Measurements from ENCODE around the gene DIP2B.

Gene DIP2B

DNA sequence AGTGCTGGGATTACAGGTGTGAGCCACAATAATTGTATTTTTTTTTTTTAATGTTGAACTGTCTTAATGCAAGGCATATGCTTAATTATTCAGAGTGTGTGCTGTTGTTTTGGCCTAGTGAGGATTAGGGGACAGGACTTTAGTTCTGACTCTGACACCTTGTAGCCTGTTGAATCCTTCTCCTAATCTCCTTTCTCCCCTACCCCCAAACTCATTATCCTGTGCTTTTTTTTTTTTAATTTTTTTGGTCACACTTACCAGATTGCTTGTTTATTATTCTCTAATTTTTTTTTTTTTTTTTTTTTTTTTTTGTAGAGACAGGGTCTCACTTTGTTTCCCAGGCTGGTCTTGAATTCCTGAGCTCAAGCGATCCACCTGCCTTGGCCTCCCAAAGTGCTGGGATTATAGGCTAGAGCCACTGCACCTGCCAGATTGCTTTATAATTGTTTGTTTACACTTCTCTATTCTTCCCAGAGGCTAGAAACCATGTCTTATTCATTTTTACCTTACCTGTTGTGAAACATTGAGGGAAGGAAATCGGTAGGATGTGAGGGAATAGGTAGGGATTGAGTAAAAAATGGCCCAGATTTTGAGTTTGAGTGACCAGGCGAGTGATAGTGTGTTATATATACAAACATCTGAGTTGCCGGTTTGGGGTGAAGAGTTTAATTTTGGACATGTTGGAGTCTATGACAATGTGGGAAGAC lies 32.2 kb downstream of the DIP2B start:
- no peaks in the 10 kb centered on the region for H3F3A ChIP-seq (ENCODE audit: insufficient read depth)
- no peaks in the 10 kb centered on the region for H3K9me2 ChIP-seq (replicated peaks; ENCODE audit: insufficient read depth, low read length)
- no peak overlapping the region for H3K4me2 ChIP-seq (ENCODE audit: low read depth, low read length, poor library complexity, severe bottlenecking)
- peaks cover 13% of the 10 kb centered on the region for H3K79me2 ChIP-seq (ENCODE audit: insufficient read depth, low read length)
- H3K36me3 ChIP-seq (ENCODE audit: low read length) = no peaks in the 10 kb centered on the region
- no peaks in the 10 kb centered on the region for H3K27me3 ChIP-seq (ENCODE audit: low read length)
- H3K9ac ChIP-seq (ENCODE audit: low read length) = no peak overlapping the region
- no peak for TF ChIP-seq EZH2phosphoT487 (conservative IDR thresholded peaks at IDR 0.05; ENCODE audit: low read length)
- TF ChIP-seq, protein P1, sequence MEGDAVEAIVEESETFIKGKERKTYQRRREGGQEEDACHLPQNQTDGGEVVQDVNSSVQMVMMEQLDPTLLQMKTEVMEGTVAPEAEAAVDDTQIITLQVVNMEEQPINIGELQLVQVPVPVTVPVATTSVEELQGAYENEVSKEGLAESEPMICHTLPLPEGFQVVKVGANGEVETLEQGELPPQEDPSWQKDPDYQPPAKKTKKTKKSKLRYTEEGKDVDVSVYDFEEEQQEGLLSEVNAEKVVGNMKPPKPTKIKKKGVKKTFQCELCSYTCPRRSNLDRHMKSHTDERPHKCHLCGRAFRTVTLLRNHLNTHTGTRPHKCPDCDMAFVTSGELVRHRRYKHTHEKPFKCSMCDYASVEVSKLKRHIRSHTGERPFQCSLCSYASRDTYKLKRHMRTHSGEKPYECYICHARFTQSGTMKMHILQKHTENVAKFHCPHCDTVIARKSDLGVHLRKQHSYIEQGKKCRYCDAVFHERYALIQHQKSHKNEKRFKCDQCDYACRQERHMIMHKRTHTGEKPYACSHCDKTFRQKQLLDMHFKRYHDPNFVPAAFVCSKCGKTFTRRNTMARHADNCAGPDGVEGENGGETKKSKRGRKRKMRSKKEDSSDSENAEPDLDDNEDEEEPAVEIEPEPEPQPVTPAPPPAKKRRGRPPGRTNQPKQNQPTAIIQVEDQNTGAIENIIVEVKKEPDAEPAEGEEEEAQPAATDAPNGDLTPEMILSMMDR (IDR thresholded peaks at IDR 0.05; ENCODE audit: insufficient read depth, low read length, poor library complexity, severe bottlenecking) = no peak
- no peak overlapping the region for H3K4me3 ChIP-seq (ENCODE audit: insufficient read depth, low read length, poor library complexity, severe bottlenecking)
- H3K27ac ChIP-seq (ENCODE audit: low read depth, low read length) = no peak overlapping the region
- no peaks in the 10 kb centered on the region for H4K20me1 ChIP-seq (ENCODE audit: low read depth, low read length)
- no peaks in the 10 kb centered on the region for H3K9me3 ChIP-seq (ENCODE audit: insufficient read depth, low read length)
- H2AFZ ChIP-seq (ENCODE audit: low read depth, low read length, severe bottlenecking) = no peak overlapping the region

DNA sequence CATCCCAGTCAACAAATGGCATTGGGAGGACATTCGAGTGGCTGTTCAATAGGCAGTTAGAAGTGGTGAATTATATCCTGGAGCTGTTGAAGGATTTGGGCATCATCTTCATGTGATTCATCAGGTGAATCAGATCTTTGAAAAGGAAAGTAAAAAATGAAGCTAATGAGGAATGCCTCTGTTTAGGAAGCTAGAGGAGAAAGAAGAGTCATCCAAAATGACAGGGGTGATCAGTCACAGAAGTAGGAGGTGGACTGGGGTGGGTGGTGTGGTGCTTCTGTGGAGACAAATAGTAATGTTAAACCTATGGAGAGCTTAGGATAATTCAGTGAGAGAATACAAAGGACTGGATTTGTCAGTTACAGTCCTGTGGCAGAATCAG lies 32.7 kb downstream of the DIP2B start:
- H3K4me3 ChIP-seq (ENCODE audit: insufficient read depth, low read length, poor library complexity, severe bottlenecking) = no peak overlapping the region
- no peak for TF ChIP-seq EZH2phosphoT487 (conservative IDR thresholded peaks at IDR 0.05; ENCODE audit: low read length)
- TF ChIP-seq, protein P1 (IDR thresholded peaks at IDR 0.05; ENCODE audit: insufficient read depth, low read length, poor library complexity, severe bottlenecking) = no peak
- no peaks in the 10 kb centered on the region for H3K36me3 ChIP-seq (ENCODE audit: low read length)
- no peaks in the 10 kb centered on the region for H3K9me2 ChIP-seq (replicated peaks; ENCODE audit: insufficient read depth, low read length)
- H3K4me2 ChIP-seq (ENCODE audit: low read depth, low read length, poor library complexity, severe bottlenecking) = no peak overlapping the region
- no peak overlapping the region for H3K9ac ChIP-seq (ENCODE audit: low read length)
- no peaks in the 10 kb centered on the region for H3F3A ChIP-seq (ENCODE audit: insufficient read depth)
- peaks cover 13% of the 10 kb centered on the region for H3K79me2 ChIP-seq (ENCODE audit: insufficient read depth, low read length)
- H4K20me1 ChIP-seq (ENCODE audit: low read depth, low read length) = no peaks in the 10 kb centered on the region
- H3K27ac ChIP-seq (ENCODE audit: low read depth, low read length) = no peak overlapping the region
- no peaks in the 10 kb centered on the region for H3K27me3 ChIP-seq (ENCODE audit: low read length)
- no peaks in the 10 kb centered on the region for H3K9me3 ChIP-seq (ENCODE audit: insufficient read depth, low read length)
- no peak overlapping the region for H2AFZ ChIP-seq (ENCODE audit: low read depth, low read length, severe bottlenecking)

DNA sequence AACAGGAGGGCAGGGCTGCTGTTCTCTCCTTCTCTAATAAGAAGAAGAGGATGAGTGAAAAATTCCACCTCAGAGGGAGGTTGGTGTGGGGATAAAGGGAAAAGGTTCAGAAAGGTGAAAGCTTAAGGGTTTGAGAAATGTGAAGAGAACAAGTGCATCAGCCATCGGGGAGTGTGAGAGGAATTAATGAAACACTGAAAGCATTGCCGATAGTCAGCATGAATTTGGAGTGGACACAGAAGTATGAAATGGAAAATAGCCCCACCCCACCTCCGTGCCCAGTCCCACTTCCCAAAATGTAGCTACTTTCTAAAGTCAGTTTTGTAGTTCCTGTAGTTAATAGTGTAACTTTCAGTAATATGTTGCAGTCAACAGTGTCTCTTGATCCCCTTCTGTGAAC lies 33.4 kb downstream of the DIP2B start:
- Histone ChIP-seq H3K27ac (ENCODE audit: low read depth, low read length) (no peak overlapping the region), H3K27me3 (ENCODE audit: low read length) (no peaks in the 10 kb centered on the region), H3K36me3 (ENCODE audit: low read length) (no peaks in the 10 kb centered on the region), H3K4me3 (ENCODE audit: insufficient read depth, low read length, poor library complexity, severe bottlenecking) (no peak overlapping the region), H3K4me2 (ENCODE audit: low read depth, low read length, poor library complexity, severe bottlenecking) (no peak overlapping the region), H4K20me1 (ENCODE audit: low read depth, low read length) (no peaks in the 10 kb centered on the region), H3K79me2 (ENCODE audit: insufficient read depth, low read length) (peaks cover 13% of the 10 kb centered on the region), H3K9ac (ENCODE audit: low read length) (no peak overlapping the region), H2AFZ (ENCODE audit: low read depth, low read length, severe bottlenecking) (no peak overlapping the region), H3F3A (ENCODE audit: insufficient read depth) (no peaks in the 10 kb centered on the region), H3K9me2 (replicated peaks; ENCODE audit: insufficient read depth, low read length) (no peaks in the 10 kb centered on the region), H3K9me3 (ENCODE audit: insufficient read depth, low read length) (no peaks in the 10 kb centered on the region)
- TF ChIP-seq, protein P1 (IDR thresholded peaks at IDR 0.05; ENCODE audit: insufficient read depth, low read length, poor library complexity, severe bottlenecking) = no peak
- TF ChIP-seq EZH2phosphoT487 (conservative IDR thresholded peaks at IDR 0.05; ENCODE audit: low read length) = no peak

Data from SU-DHL-6 (cell line).